Activated T-cell treated with anti-CD3 and anti-CD28 coated beads for 48 hours (primary cell): ENCODE results near the gene UBE2E3.
A peak's percentile ranks its signal among the peaks of the same experiment; 100 is the strongest.

Experiments used
- DNase-seq: peaks from one replicate; pipeline ENCODE4 v3.0.0-alpha.2; 2020; ENCODE audit warnings: low read depth

Gene UBE2E3

DNA sequence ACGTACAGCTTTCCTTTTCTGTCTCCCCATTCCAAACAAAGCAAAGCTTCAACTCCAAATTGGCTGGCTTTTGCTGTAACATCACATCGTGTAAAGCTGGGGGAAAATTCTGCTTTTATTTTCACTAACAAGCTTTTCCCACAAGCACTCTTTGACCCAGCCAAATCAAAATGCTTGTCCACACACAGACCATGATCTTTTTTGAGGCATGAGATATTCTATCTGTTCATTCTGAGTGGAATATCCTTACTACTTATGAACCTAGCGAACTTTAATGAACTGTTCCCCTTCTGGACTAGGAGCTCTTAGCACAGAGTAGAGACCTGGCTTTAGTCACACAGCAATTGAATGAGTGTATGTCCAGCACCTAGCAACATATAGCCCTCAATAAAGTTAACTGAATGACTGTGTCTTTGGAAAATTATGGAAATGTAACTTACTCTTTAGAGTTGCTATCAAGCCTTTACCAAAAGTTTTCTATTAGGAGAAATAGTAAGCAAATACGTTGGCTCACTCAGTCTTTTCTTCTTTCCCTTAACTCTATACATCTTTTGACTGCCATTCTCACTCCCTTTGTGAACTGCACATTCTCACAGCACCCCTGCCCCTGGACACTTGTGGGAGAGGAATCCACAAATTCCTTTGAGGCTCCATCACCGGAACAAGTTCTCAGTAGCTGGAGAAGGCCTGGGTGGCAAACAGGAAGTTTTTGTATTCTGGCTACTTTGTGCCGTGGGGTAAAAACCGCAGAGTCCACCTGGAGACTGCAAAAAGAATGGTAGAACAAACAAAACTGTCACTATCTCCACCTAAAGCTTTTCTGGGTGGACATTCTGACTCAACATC is 1.3 kb upstream of the UBE2E3 start:
- DNase-seq = no peak

- DNase-seq = no peak
These were observed 678 bp upstream of the UBE2E3 start for GRCh38 chr2:180979749-180980105.

DNA sequence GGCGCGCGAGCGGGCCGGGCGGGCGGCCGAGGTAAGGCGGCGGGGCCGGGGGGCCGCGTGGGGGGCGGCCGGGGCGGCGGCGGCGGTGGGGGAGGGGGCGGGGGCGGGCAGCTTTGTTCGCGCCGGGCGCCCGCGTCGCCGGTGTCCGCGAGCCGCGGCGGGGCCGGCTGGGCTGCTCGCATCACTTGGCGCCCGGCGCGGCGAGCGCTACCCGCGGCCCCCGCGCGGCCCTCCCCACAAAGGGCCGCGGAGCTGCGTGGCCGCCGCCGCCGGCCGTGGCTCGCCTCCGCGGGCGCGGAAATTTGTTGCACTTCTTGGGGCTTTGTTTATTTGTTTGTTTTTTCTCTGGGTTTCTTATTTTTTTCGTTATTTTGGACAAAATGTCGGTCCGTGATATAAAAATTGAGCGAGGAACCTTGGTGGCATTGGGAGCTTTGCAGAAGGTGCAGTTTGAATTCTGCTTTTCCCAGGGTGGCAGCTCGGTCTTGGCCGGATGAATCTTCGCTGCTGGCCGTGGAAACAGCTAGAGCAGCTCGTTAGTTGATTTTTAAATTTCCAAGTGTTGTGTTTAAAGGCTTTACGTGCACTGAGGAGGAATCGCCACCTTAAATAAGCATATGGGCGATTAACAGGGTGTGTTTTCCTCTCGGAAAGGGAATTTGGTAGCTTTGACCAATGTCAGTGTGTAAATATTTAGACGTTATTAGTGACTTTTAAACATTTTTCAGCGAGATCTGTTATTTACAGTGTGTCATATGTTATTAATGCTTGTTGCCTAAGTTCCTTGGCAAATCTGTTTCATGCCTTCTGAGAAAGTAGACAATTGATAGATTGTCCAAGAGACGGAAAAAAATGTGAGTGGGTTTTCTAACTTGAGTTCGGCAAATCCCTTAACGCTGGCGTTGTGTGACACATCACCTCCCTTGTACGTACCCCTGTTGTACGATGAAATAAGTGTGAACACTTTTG is 822 bp downstream of the UBE2E3 start:
- peak; percentile 6 for DNase-seq

DNA sequence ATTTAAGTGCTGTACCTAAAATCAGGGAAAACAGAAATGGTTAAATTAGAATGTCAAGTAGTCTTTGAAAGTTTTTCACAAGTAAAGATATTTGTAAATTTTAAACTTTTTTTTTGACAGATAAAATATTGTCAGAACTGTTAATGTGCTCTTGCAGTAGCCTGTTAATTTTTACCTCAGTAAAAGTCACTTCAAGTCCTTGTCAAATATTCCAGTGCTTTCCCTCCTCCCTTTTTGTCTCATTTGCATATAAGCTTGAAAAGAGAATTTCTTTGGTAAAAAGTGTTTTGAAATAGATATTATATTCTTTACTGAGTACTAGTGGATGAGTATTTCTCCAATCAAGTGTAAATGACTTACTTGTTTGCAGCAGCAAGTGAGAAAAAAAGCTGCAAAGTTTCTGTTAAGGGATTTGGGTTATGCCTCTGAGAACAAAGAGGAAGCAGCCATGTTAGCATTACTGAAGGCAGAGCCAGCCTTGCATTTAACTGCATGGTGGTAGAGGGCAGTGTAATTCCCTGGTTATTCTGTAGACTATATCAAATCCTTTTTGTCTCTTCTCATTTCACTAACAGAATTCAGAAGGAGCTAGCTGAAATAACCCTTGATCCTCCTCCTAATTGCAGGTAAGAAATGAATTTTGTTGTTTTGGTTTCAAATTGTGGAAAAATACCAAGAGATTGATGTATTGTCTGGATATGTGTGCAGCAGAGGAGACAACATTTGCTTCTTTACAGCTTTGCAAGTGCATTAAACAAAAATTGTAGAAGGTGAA is 3.2 kb downstream of the UBE2E3 start:
- no peak for DNase-seq

- no peak for DNase-seq
These were observed 5.5 kb downstream of the UBE2E3 start for GRCh38 chr2:180985771-180986395.

DNA sequence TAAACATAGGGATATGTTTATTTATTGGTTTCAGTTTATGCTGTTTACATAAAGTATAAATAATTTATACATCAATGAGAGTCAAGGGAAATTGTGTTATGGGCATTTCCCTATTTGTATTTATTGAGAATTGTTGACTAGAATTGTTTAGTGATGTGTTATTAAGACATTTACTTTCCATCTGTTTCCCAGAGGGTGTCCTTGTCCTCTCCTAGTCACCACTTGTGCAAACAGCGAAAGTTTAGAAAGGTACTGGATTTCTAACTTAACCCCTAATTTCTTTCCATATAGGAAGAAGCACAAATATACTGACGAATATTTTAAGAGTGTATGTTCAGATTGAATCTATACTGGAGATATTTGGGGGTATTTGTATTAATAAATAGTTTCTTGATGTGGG is 6.7 kb downstream of the UBE2E3 start:
- no peak for DNase-seq

DNA sequence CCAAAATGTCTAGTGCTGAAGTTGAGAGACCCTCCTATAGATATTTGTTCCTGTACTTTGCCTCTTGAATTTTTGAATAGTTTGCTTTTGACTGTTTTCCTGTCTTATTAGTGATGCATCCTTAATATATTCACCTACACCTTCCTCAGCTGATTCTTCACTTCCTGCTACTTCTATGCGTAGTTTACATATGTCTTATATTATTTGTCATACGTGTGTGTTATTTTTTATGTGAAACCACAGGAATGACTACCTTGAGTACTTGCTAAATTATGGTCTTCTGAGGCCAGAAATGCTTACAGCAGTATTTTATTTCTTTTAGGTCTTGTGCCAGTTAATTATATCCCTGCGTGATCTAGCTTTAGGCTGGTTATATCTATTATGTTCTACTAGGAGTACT is 9.9 kb downstream of the UBE2E3 start:
- DNase-seq = no peak

- no peak for DNase-seq
These were observed 10.4 kb downstream of the UBE2E3 start for GRCh38 chr2:180990794-180991193.

DNA sequence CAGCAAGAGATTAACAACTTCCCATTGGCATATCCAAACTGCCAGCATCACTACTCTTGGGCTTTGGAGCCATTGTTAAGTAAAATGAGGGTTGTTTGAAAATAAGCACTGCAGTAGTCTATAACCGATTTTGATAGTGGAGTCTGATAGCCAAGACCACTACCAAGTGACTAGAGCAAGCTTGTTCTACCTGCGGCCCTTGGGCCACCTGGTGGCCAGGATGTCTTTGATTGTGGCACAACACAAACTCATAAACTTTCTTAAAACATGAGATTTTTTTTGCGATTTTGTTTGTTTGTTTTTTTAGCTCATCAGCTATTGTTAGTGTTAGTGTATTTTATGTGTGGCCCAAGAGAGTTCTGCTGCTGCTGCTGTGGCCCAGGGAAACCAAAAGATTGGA is 11.0 kb downstream of the UBE2E3 start:
- no peak for DNase-seq

DNA sequence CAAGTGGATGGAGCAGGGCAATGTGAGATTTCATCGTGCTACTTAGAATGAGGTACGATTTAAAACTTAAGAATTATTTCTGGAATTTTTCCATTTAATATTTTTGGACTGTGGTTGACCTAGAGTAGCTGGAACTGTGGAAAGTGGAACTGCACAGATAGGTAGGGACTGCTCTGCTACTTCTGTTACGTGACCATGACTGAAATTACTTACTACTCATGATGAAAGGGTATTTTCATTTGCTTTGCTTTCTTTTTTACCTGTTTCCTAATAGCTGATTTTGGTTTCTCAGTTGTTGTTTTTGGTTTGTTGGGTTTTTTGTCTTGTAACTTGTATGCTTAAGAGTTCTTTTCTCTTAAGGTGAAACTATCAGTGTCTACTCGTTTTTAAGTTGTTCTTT is 11.4 kb downstream of the UBE2E3 start:
- no peak for DNase-seq

GRCh38 chr2:180992994-180993393 is 12.6 kb downstream of the UBE2E3 start:
- no peak for DNase-seq

GRCh38 chr2:180999274-180999964 is 19.0 kb downstream of the UBE2E3 start:
- no peak for DNase-seq

- DNase-seq = no peak
These were observed 24.4 kb downstream of the UBE2E3 start for GRCh38 chr2:181004647-181005325.

DNA sequence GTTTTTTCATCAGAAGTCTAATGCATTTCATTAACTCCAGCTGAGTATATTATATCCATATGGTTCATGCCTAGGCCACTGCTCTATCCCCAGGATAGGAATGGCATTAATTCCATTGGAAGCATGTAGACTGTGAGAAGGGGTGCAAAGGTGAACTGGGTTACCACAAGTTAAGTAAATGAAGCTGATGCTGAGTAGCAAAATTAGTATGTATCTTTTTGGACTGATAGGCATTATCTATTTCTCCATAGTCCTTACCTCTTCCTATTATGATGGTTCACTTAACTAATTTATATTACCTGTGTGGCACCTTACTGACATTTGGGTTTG is 24.9 kb downstream of the UBE2E3 start:
- no peak for DNase-seq

DNA sequence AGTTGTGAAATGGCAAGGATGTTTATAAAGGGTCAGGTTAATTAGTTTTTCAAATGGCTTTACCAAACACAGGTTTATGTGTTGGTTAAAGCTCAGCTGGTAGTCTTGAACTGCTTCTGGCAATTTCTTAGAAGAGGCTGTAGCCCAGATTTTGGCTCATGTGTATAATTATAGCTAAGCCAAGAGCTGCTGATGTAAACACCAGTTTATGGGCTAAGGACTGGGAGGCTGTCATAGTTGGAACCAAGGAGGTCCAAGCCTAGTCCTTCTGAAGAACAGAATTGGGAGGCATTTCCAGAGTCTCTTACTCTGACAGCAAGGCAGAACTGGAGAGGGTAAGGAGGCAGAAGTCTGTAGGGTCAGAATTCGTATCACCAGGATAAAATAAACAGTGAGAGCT is 25.4 kb downstream of the UBE2E3 start:
- no peak for DNase-seq

GRCh38 chr2:181007086-181007837 is 26.9 kb downstream of the UBE2E3 start:
- DNase-seq = no peak

DNA sequence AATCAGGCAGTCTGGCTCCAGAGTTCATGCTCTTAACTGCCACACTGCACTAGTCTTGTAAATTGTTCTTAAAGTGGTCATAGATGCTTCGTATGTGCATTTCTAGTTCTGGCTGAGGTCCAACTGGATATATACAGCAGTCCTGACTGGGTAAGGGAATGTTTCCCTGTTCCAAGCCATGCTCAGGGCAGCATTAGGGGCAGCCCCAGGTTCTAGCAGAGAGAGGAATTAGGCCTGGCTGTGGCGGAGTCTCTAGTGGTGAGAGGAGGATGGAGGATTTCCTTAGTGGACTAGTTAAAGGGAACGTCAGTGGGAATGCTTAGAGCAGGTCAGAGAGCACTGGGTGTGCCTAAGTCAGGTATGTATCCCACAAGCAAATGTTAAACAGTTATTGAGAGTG is 28.0 kb downstream of the UBE2E3 start:
- DNase-seq = no peak

DNA sequence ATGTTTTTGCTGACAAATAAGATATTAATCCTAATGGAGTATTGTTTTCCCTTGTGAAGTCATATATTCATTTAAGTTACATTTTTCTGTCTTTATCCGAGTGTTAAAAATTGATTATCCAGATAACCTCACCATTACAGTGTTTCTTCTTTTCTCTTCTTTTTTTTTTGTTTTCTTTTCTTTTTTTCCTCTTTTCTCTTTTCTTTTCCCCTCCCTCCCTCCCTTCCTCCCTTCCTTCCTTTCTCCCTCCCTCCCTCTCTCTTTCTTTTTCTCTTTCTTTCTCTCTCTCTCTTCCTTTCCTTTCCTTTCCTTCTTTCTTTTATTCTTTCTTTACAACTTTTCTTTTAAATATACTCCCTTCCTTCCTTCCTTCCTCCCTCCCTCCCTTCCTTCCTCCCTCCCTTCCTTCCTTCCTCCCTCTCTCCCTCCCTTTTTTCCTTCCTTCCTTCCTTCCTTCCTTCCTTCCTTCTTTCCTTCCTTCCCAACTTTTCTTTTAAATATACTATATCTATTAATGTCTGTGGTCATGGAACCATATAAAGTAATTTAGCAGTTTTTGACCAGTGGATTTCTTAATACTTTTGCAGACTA is 40.9 kb downstream of the UBE2E3 start:
- no peak for DNase-seq

DNA sequence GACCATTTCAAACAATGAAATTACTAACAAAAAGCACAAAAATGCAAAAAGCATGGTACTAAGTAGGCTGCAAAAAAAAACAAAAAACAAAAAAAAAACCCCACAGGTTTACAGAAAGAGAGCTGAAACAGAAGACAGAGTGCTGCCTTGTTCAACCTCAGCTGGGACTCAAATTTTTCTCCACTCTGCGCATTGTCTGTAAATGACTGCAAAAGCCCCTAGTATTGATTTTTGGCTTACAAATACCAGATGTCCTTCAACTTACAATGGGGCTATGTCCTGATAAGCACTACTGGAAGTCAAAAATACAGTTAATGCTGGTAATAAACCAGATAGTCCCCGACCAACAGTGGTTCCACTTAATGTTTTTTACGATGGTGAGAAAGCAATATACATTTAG is 42.2 kb downstream of the UBE2E3 start:
- DNase-seq = no peak

DNA sequence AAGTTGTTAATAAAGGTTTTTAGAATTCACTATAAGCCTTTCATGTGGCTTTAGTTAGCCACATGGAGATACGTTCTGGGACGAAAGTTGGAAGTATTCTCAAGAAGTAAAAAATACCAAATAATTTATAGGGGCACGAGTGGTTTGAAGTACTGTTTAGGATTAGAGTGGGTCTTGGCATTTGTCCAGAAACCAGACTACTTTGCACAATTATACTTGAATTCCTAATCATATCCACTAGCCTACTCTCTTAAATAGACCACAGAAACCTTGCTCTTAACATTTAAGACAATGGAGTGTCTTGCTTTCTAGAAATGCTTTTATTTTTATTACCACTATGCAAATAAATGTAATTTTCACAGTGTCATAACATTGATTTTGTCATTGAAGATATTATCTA is 44.6 kb downstream of the UBE2E3 start:
- no peak for DNase-seq
